ENCODE data around the gene ZP4. TPM values are rescaled to one million over a fixed set of nuclear protein-coding genes. Genes with fewer than 3 reads are reported as not detected.

ZP4 gene
- total RNA-seq, 1 donor from 2014 or later, result not detected

DNA sequence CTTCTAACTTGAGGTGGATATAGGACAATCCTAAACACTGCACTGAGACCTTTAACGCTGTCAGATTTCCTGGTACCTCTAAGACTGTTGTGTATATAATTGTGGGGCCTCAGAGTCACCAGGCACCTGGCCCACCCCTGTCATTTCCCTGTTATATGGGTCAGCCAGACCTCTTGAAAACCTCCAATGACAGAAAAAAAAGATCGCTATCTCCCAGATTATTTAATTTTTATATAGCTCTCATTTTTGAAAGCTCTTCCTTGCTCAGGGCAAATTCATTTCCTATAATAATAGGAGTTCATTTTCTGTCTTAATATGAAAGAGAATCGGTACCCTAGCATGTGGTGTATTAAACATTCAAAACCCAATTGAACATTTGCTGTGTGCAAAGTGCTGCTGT lies 56.7 kb downstream of the ZP4 start:
- TF ChIP-seq, protein P1, sequence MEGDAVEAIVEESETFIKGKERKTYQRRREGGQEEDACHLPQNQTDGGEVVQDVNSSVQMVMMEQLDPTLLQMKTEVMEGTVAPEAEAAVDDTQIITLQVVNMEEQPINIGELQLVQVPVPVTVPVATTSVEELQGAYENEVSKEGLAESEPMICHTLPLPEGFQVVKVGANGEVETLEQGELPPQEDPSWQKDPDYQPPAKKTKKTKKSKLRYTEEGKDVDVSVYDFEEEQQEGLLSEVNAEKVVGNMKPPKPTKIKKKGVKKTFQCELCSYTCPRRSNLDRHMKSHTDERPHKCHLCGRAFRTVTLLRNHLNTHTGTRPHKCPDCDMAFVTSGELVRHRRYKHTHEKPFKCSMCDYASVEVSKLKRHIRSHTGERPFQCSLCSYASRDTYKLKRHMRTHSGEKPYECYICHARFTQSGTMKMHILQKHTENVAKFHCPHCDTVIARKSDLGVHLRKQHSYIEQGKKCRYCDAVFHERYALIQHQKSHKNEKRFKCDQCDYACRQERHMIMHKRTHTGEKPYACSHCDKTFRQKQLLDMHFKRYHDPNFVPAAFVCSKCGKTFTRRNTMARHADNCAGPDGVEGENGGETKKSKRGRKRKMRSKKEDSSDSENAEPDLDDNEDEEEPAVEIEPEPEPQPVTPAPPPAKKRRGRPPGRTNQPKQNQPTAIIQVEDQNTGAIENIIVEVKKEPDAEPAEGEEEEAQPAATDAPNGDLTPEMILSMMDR (IDR thresholded peaks at IDR 0.05), result no peak
- Mint-ChIP-seq H3K4me1 (no peaks in the 10 kb centered on the region), H3K9me3 (no peaks in the 10 kb centered on the region), H3K4me3 (no peak overlapping the region), H3K36me3 (ENCODE audit: low read depth) (no peaks in the 10 kb centered on the region), H3K27me3 (no peaks in the 10 kb centered on the region), H3K27ac (no peak overlapping the region)
- ATAC-seq (ENCODE audit: low read depth), result no peak
- intact Hi-C loops (cut with micrococcal nuclease), result no loop called here
- DNase-seq, result no peak
- CTCF ChIA-PET, result no interaction called here
- POLR2A ChIA-PET, result no interaction called here

DNA sequence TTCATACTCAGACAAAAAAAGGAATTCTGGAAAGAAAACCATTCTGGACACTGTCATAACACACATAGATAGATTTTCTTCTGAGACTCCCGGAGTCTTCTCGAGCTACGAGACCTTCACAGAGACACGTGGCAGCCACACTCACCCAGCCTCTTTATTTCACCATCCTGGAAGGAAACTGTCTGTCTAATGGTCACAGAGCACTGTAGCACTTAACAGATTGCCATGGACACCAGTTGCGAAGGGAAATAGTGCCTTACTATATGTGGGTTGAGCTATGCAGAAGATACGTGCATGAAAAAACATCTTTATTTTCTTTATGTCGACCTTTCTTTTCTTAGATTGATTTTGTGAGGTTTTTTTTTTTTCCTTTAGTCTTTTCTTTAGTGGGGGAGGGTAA lies 57.9 kb downstream of the ZP4 start:
- no peaks in the 10 kb centered on the region for H3K27me3 Mint-ChIP-seq
- DNase-seq (no peak), ATAC-seq (ENCODE audit: low read depth) (no peak)
- CTCF ChIA-PET, result no interaction called here
- intact Hi-C loops (cut with micrococcal nuclease), result no loop called here
- TF ChIP-seq, protein P1 (IDR thresholded peaks at IDR 0.05), result no peak
- H3K36me3 Mint-ChIP-seq (ENCODE audit: low read depth), result no peaks in the 10 kb centered on the region
- POLR2A ChIA-PET, result no interaction called here
- no peak overlapping the region for H3K27ac Mint-ChIP-seq
- H3K4me3 Mint-ChIP-seq, result no peak overlapping the region
- no peaks in the 10 kb centered on the region for H3K4me1 Mint-ChIP-seq
- H3K9me3 Mint-ChIP-seq, result no peaks in the 10 kb centered on the region
